Measurements from ENCODE around the gene KIF2C. TPM values are rescaled to one million over a fixed set of nuclear protein-coding genes. Genes with fewer than 3 reads are reported as not detected.

Gene KIF2C
- total and polyA plus RNA-seq, 2 donors (not counting 1 experiment from before 2014, with no cell fraction given), result 0.25 to 0.69 TPM

GRCh38 chr1:44723064-44723463 lies 16.6 kb upstream of the KIF2C start:
- Histone ChIP-seq H3K4me2 (replicated peaks; ENCODE audit: low read depth, low read length, poor library complexity, severe bottlenecking) (peak overlapping the region; percentile 80), H3K4me1 (ENCODE audit: control insufficient read depth in 2 of 2, insufficient read depth in 2 of 2, low read length in 2 of 2) (peaks cover 37 to 42% of the 10 kb centered on the region in 2 donors), H3K9me3 (ENCODE audit: control extremely low read depth in 1 of 3, control insufficient read depth in 2 of 3, insufficient read depth in 1 of 3, low read length in 2 of 3) (peaks cover 0 to 6% (median 0%) of the 10 kb centered on the region in 3 donors), H3K27me3 (replicated peaks in 1 of 4; ENCODE audit: control extremely low read depth in 1 of 4, control insufficient read depth in 3 of 4, insufficient read depth in 4 of 4, low read length in 3 of 4) (no peaks in the 10 kb centered on the region), H2AFZ (ENCODE audit: insufficient read depth, low read depth, low read length, poor library complexity, severe bottlenecking) (no peak overlapping the region), H3K9ac (ENCODE audit: low read length) (peak overlapping the region; percentile 52), H3K79me2 (ENCODE audit: control insufficient read depth, insufficient read depth, low read length) (no peaks in the 10 kb centered on the region), H4K20me1 (ENCODE audit: control insufficient read depth, insufficient read depth, low read length, poor library complexity, severe bottlenecking) (no peaks in the 10 kb centered on the region), H3K27ac (ENCODE audit: low read length in 2 of 2) (peak overlapping the region; percentile 66 to 75), H3K4me3 (ENCODE audit: control extremely low read depth in 1 of 5, extremely low read depth in 1 of 5, insufficient read depth in 1 of 5, low read depth in 2 of 5, low read length in 4 of 5) (peak overlapping the region; percentile 2 to 63 (median 39)), H3K36me3 (replicated peaks in 1 of 2; ENCODE audit: control extremely low read depth in 1 of 2, control insufficient read depth in 1 of 2, extremely low read depth in 1 of 2, insufficient read depth in 2 of 2, low read length in 1 of 2) (no peaks in the 10 kb centered on the region)
- H3K27ac Mint-ChIP-seq, result peak overlapping the region; percentile 96
- no peaks in the 10 kb centered on the region for H3K9me3 Mint-ChIP-seq (ENCODE audit: insufficient read depth)
- intact Hi-C loops (cut with micrococcal nuclease), result loop anchor here (2.0 to 5.0 kb wide), 2 partner anchors 16 to 51 kb away; partner anchors contain the start of genes ARMH1, KIF2C and TMEM53
- POLR2A ChIA-PET, result interaction anchor here (2.2 to 4.3 kb wide), 3 partner anchors 7 to 85 kb away, joined by 21 to 50 read pairs (median 34); partner anchors contain the start of genes BTBD19, DYNLT4 and RNU5D-1
- DNase-seq, result no peak
- CTCF ChIA-PET, result interaction anchor here (0.7 to 14.7 kb wide), 4 partner anchors 7 to 579 kb away, joined by 3 to 196 read pairs (median 6); partner anchors contain the start of genes RNU5D-1 and UROD
- no peak for ATAC-seq (ENCODE audit: low read depth)
- WGBS (ENCODE audit: insufficient coverage), result no CpG with 5 or more reads among the region's 9 CpGs
- H3K4me3 Mint-ChIP-seq, result peak overlapping the region; percentile 66
- TF ChIP-seq EZH2 (IDR thresholded peaks at IDR 0.05; ENCODE audit: borderline replicate concordance, insufficient read depth, low read depth, low read length, poor library complexity, severe bottlenecking) (no peak), CTCF (IDR thresholded peaks at IDR 0.05) (no peak)
- H3K27me3 Mint-ChIP-seq, result no peaks in the 10 kb centered on the region
- H3K4me1 Mint-ChIP-seq, result peaks cover 59% of the 10 kb centered on the region

All from B cell (primary cell).